Gastrocnemius medialis (tissue), 4 donors: Measurements from ENCODE around the gene RBCK1. TPM values are rescaled to one million over a fixed set of nuclear protein-coding genes. Genes with fewer than 3 reads are reported as not detected.

Experiments used
- ATAC-seq, 2 donors: fragments of 150-250 bp; one replicate each; pipeline ENCODE4 v1.9.1; 2016
- DNase-seq, 2 donors: peaks; one replicate each; pipeline ENCODE4 v3.0.0-alpha.2; 2019
- H3K27ac ChIP-seq, 4 donors: fragments of 200-600 bp; sonication (generic); 1 replicate in 1 of 4; 2 replicates in 3 of 4; pipeline ENCODE4 v1.5.1; 2016 to 2018; ENCODE audit warnings: mild to moderate bottlenecking in 2 of 4, moderate library complexity in 1 of 4
- H3K27me3 ChIP-seq, 3 donors: fragments of 200-600 bp; sonication (generic) in 2 of 3; 1 replicate in 1 of 3; 2 replicates in 2 of 3; pipeline versions ENCODE4 v1.5.1 to v1.6.0; 2016 to 2019; ENCODE audit warnings: mild to moderate bottlenecking in 1 of 3, moderate library complexity in 1 of 3
- H3K36me3 ChIP-seq, 2 donors: fragments of 200-600 bp; sonication (generic) in 1 of 2; one replicate each; pipeline ENCODE4 v1.5.1; 2017 to 2018
- H3K4me1 ChIP-seq, 2 donors: fragments of 200-600 bp; sonication (generic) in 1 of 2; one replicate each; pipeline ENCODE4 v1.5.1; 2016 to 2017; ENCODE audit warnings: mild to moderate bottlenecking in 2 of 2
- H3K4me3 ChIP-seq, 4 donors: fragments of 200-600 bp; sonication (generic) in 3 of 4; 1 replicate in 1 of 4; 2 replicates in 3 of 4; pipeline ENCODE4 v1.5.1; 2016 to 2019; ENCODE audit warnings: mild to moderate bottlenecking in 2 of 4
- H3K9me3 ChIP-seq, 3 donors: fragments of 200-600 bp; sonication (generic) in 2 of 3; 1 replicate in 1 of 3; 2 replicates in 2 of 3; pipeline ENCODE4 v1.5.1; 2016 to 2019
- POLR2A ChIP-seq, 2 donors: fragments of 450-650 bp; IDR thresholded peaks; one replicate each; pipeline ENCODE4 v1.6.1; 2017; ENCODE audit warnings: antibody characterized with exemption in 2 of 2, mild to moderate bottlenecking in 2 of 2, moderate library complexity in 2 of 2
- in situ Hi-C, 4 donors: fragments of 200-750 bp; cut with MboI; loops; one replicate each; pipeline versions ENCODE4 v1.15.0 to v1.8.0; 2017; ENCODE audit warnings: low sequenced_read_pairs in 4 of 4
- intact Hi-C: fragments of 100-400 bp; cut with DNase I; formaldehyde crosslinking; loops from one replicate; pipeline ENCODE4 v1.15.1; 2023; ENCODE audit warnings: low total_unique reads
- total RNA-seq, 4 donors: library from RNA; depleted of rRNA; stranded (reverse); fragments of >200 nt; gene quantifications; one replicate each; pipeline versions ENCODE4 v1.1.0 to v1.2.3, GENCODE V29; 2016
- TF ChIP-seq, protein P1 (sequence below), 5 experiments: fragments of 450-650 bp in 3 of 5; fragments of 200-600 bp in 2 of 5; sonication (generic) in 2 of 5; IDR thresholded peaks in 4 of 5; conservative IDR thresholded peaks in 1 of 5; 1 replicate in 4 of 5; 2 replicates in 1 of 5; pipeline ENCODE4 v1.5.1; 2016 to 2019; ENCODE audit warnings: antibody characterized with exemption in 5 of 5, mild to moderate bottlenecking in 3 of 5, moderate library complexity in 3 of 5

The RBCK1 gene
- total RNA-seq, 4 donors from 2014 or later, result 38.6 to 76.5 (median 62.6) TPM

DNA sequence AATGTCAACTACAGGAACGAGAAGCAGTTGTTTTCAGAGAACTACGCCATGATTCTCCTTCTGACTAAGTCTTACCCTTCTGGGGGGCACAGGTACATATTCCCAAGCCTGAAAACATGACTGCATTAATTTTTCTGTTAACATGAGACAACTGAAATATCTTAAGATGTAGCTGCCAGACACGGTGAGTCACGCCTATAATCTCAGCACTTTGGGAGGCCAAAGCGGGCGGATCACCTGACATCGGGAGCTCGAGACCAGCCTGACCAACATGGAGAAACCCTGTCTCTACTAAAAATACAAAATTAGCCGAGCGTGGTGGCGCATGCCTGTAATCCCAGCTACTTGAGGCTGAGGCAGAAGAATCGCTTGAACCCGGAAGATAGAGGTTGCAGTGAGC, 32.5 kb downstream of the RBCK1 start:
- TF ChIP-seq, protein P1, sequence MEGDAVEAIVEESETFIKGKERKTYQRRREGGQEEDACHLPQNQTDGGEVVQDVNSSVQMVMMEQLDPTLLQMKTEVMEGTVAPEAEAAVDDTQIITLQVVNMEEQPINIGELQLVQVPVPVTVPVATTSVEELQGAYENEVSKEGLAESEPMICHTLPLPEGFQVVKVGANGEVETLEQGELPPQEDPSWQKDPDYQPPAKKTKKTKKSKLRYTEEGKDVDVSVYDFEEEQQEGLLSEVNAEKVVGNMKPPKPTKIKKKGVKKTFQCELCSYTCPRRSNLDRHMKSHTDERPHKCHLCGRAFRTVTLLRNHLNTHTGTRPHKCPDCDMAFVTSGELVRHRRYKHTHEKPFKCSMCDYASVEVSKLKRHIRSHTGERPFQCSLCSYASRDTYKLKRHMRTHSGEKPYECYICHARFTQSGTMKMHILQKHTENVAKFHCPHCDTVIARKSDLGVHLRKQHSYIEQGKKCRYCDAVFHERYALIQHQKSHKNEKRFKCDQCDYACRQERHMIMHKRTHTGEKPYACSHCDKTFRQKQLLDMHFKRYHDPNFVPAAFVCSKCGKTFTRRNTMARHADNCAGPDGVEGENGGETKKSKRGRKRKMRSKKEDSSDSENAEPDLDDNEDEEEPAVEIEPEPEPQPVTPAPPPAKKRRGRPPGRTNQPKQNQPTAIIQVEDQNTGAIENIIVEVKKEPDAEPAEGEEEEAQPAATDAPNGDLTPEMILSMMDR (IDR thresholded peaks at IDR 0.05 in 4 of 5, conservative IDR thresholded peaks at IDR 0.05 in 1 of 5), result no peak
- no peak for TF ChIP-seq POLR2A (IDR thresholded peaks at IDR 0.05)
- Histone ChIP-seq H3K36me3 (peaks cover 0 to 60% of the 10 kb centered on the region in 2 donors), H3K9me3 (no peaks in the 10 kb centered on the region), H3K4me3 (no peak overlapping the region), H3K27ac (no peak overlapping the region), H3K4me1 (peaks cover 26 to 52% of the 10 kb centered on the region in 2 donors), H3K27me3 (no peaks in the 10 kb centered on the region)
- ATAC-seq, result no peak
- no peak for DNase-seq
- intact Hi-C loops, result no loop called here
- in situ Hi-C loops, result no loop called here

DNA sequence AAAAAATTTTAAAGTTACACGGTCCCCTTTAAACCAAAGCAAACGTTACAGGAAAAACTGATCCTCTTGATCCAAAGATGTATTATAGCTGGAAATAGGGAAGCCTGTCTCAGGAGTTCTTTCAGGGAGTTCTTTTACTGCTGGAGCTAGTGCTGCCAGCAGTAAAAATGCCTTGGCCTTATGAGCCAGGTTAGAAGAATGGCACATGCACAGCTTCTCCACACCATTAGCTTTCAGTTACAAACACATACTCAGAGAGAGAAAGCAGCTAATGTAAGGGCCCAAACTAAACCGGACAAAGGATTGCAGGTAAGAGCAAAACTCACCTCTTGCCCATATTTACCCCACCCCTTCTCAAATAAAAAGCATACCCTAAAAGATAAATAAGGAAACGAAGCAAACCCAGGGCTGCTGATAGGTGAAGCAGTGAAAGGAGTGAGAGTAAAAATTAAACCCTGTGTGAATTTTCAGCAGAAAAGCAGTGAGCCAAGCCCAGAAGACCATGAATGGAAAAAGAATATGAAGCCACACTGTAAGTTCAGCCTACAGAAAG, 35.2 kb downstream of the RBCK1 start:
- ATAC-seq, result no peak
- in situ Hi-C loops, result no loop called here
- H3K4me3 ChIP-seq, result no peak overlapping the region
- H3K27me3 ChIP-seq, result no peaks in the 10 kb centered on the region
- intact Hi-C loops, result no loop called here
- no peak for TF ChIP-seq POLR2A (IDR thresholded peaks at IDR 0.05)
- TF ChIP-seq, protein P1 (IDR thresholded peaks at IDR 0.05 in 4 of 5, conservative IDR thresholded peaks at IDR 0.05 in 1 of 5), result no peak
- H3K27ac ChIP-seq, result peak overlapping the region in 3 of 4 donors; percentile 68 to 80 (median 71)
- H3K4me1 ChIP-seq, result peaks cover 30 to 48% of the 10 kb centered on the region in 2 donors
- no peak for DNase-seq
- no peaks in the 10 kb centered on the region for H3K9me3 ChIP-seq
- peaks cover 0 to 48% of the 10 kb centered on the region in 2 donors for H3K36me3 ChIP-seq

DNA sequence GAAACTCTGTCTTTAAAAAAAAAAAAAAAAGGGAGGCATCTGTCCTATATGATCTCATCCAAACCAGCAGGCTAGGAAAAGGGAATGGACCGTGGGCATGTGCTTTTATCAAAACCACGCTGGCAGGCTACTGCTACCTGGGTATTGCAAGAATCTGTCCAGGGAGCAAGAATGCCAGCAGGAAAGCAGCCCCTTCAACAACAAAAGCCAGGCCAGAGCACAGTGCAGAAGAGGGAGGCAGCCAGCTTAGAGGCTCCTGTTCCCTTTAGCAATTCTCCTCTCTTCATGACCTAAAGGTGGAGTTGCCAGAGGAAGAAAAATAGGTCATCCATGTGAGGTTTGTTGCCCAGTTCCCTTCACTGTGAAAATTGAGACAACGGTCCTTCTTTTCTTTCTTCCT, 36.0 kb downstream of the RBCK1 start:
- Histone ChIP-seq H3K27ac (peak overlapping the region; percentile 21 to 80 (median 70)), H3K36me3 (peaks cover 0 to 45% of the 10 kb centered on the region in 2 donors)

DNA sequence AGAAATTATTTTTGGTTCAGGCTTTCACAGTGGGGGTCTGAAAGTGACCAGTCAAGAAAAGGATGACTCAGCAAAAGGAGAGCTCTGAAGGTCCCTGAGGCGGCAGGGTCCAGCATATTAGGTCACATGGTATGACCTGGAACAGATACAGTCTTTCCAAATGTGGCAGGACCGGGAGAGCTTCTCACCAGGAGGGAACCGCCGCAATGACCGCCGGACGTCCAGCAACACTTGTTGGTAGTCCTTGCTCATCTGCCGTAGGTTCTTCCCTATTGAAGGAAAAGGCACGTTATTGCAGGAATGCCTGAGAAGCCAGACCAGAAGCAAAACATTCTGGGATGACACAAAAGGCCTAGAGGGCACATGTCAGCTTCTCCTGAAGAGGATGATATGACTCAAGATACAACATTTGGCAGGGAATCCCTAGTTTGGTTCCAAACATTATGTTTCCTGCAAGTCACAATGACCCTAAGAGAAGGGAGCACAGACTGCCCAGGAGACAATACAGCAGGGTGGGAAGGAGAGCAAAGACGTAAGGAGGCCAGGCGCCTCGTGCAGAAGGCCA, 36.8 kb downstream of the RBCK1 start:
- ATAC-seq (peak; percentile 61 to 75), DNase-seq (peak in 1 of 2 donors; percentile 38)
- no peaks in the 10 kb centered on the region for H3K27me3 ChIP-seq
- no peaks in the 10 kb centered on the region for H3K9me3 ChIP-seq
- in situ Hi-C loops (no loop called here), intact Hi-C loops (loop anchor here (2.0 kb wide), 1 partner anchor 16 kb away; no protein-coding TSS in a partner anchor)
- H3K36me3 ChIP-seq, result peaks cover 0 to 41% of the 10 kb centered on the region in 2 donors
- peak overlapping the region; percentile 21 to 80 (median 70) for H3K27ac ChIP-seq
- H3K4me1 ChIP-seq, result peaks cover 27 to 38% of the 10 kb centered on the region in 2 donors
- TF ChIP-seq POLR2A (IDR thresholded peaks at IDR 0.05), result no peak
- TF ChIP-seq, protein P1 (IDR thresholded peaks at IDR 0.05 in 4 of 5, conservative IDR thresholded peaks at IDR 0.05 in 1 of 5), result no peak
- H3K4me3 ChIP-seq, result no peak overlapping the region

More for the DNA sequence above, 36.0 kb downstream of the RBCK1 start:
- in situ Hi-C loops, result no loop called here
- ATAC-seq, result peak; percentile 76 to 88
- DNase-seq, result no peak
- Histone ChIP-seq H3K9me3 (no peaks in the 10 kb centered on the region), H3K4me3 (no peak overlapping the region), H3K27me3 (no peaks in the 10 kb centered on the region), H3K4me1 (peaks cover 27 to 41% of the 10 kb centered on the region in 2 donors)
- TF ChIP-seq POLR2A (IDR thresholded peaks at IDR 0.05), result no peak
- TF ChIP-seq, protein P1 (IDR thresholded peaks at IDR 0.05 in 4 of 5, conservative IDR thresholded peaks at IDR 0.05 in 1 of 5), result no peak
- intact Hi-C loops, result loop anchor here (2.0 kb wide), 1 partner anchor 17 kb away; no protein-coding TSS in a partner anchor
